Stimulated activated CD8-positive, alpha-beta memory T cell treated with anti-CD3 and anti-CD28 coated beads, Interleukin-7, amount 100 ng/mL, for 4 hours (primary cell): ENCODE data around the gene LAS1L.
A peak's percentile ranks its signal among the peaks of the same experiment; 100 is the strongest.
"Not testable (repeated sequence)": the region's sequence is repeated elsewhere in the genome, so short reads cannot be mapped to it uniquely, and the experiment has no call there.

ENCODE experiments used
- DNase-seq, 2 donors: peaks; one replicate each; pipeline ENCODE4 v3.0.0-alpha.2; 2020; ENCODE audit warnings: low read depth in 2 of 2

The LAS1L gene

GRCh38 chrX:65534450-65535292 is at the start of gene LAS1L:
Gene LAS1L (minus strand): TSS chrX:65534787. CDS start chrX:65534715, 72 bp downstream.
- peak; percentile 81 to 86 for DNase-seq

GRCh38 chrX:65582450-65583082 is 48.0 kb upstream of the LAS1L start:
- DNase-seq: no peak

GRCh38 chrX:65581661-65582339 is 47.2 kb upstream of the LAS1L start:
- peak; percentile 16 to 23 for DNase-seq

GRCh38 chrX:65578346-65578745 is 43.8 kb upstream of the LAS1L start:
- no peak for DNase-seq

- no peak for DNase-seq
These were observed 41.6 kb upstream of the LAS1L start for GRCh38 chrX:65576160-65576559.

- no peak for DNase-seq
These were observed 40.4 kb upstream of the LAS1L start for GRCh38 chrX:65575022-65575421.

GRCh38 chrX:65574356-65574755 is 39.8 kb upstream of the LAS1L start:
- no peak for DNase-seq

- no peak for DNase-seq
These were observed 38.4 kb upstream of the LAS1L start for GRCh38 chrX:65572971-65573370.

GRCh38 chrX:65562850-65563249 is 28.3 kb upstream of the LAS1L start:
- DNase-seq: not testable (repeated sequence)

- no peak for DNase-seq
These were observed 17.1 kb upstream of the LAS1L start for GRCh38 chrX:65551489-65552339.

GRCh38 chrX:65551086-65551485 is 16.5 kb upstream of the LAS1L start:
- DNase-seq: no peak

- no peak for DNase-seq
These were observed 10.9 kb upstream of the LAS1L start for GRCh38 chrX:65545456-65545855.

- DNase-seq: no peak
These were observed 2.6 kb upstream of the LAS1L start for GRCh38 chrX:65537229-65537628.

GRCh38 chrX:65536291-65536690 is 1.7 kb upstream of the LAS1L start:
- DNase-seq: no peak

GRCh38 chrX:65532016-65532415 is 2.6 kb downstream of the LAS1L start:
- no peak for DNase-seq

- DNase-seq: peak; percentile 14 to 27
These were observed 5.8 kb downstream of the LAS1L start for GRCh38 chrX:65528705-65529340.

- no peak for DNase-seq
These were observed 6.3 kb downstream of the LAS1L start for GRCh38 chrX:65528293-65528692.

GRCh38 chrX:65524139-65524538 is 10.4 kb downstream of the LAS1L start:
- no peak for DNase-seq

- DNase-seq: no peak
These were observed 11.7 kb downstream of the LAS1L start for GRCh38 chrX:65522739-65523372.

GRCh38 chrX:65519530-65519929 is 15.1 kb downstream of the LAS1L start:
- DNase-seq: not testable (repeated sequence)

- DNase-seq: not testable (repeated sequence)
These were observed 15.6 kb downstream of the LAS1L start for GRCh38 chrX:65518980-65519379.
